ENCODE results near the gene CD27.
"Not testable (repeated sequence)": the region's sequence is repeated elsewhere in the genome, so short reads cannot be mapped to it uniquely, and the experiment has no call there.

CD27 gene

GRCh38 chr12:6488240-6488639 is 43.5 kb downstream of the CD27 start:
- DNase-seq (ENCODE audit: low read depth in 2 of 2), result no peak

GRCh38 chr12:6489449-6489848 is 44.7 kb downstream of the CD27 start:
- no peak for DNase-seq (ENCODE audit: low read depth in 2 of 2)

- DNase-seq (ENCODE audit: low read depth in 2 of 2), result not testable (repeated sequence)
These were observed 45.9 kb downstream of the CD27 start for GRCh38 chr12:6490673-6491072.

GRCh38 chr12:6492838-6493496 is 48.2 kb downstream of the CD27 start, which contains the start of gene MRPL51:
TSS of gene MRPL51 (minus strand) at chr12:6493262. CDS start at chr12:6493136, 126 bp downstream.
- peak; percentile 99 for DNase-seq (ENCODE audit: low read depth in 2 of 2)

- peak; percentile 88 to 94 for DNase-seq (ENCODE audit: low read depth in 2 of 2)
These were observed 48.9 kb downstream of the CD27 start, which contains the start of gene NCAPD2 for GRCh38 chr12:6493497-6494257. TSS of gene NCAPD2 (plus strand) at chr12:6494102. CDS start at chr12:6495099, 997 bp downstream.

- DNase-seq (ENCODE audit: low read depth in 2 of 2), result no peak
These were observed 49.5 kb downstream of the CD27 start for GRCh38 chr12:6494258-6494743.

GRCh38 chr12:6494968-6495367 is 50.2 kb downstream of the CD27 start:
- DNase-seq (ENCODE audit: low read depth in 2 of 2), result no peak

- not testable (repeated sequence) for DNase-seq (ENCODE audit: low read depth in 2 of 2)
These were observed 52.5 kb downstream of the CD27 start for GRCh38 chr12:6497291-6497690.

- no peak for DNase-seq (ENCODE audit: low read depth in 2 of 2)
These were observed 55.7 kb downstream of the CD27 start for GRCh38 chr12:6500466-6500865.

All from stimulated activated CD4-positive, alpha-beta T cell treated with anti-CD3 and anti-CD28 coated beads, Interleukin-4, amount 100 ng/mL, for 48 hours (primary cell).